ENCODE measurements around the gene UNC50.

The UNC50 gene

DNA sequence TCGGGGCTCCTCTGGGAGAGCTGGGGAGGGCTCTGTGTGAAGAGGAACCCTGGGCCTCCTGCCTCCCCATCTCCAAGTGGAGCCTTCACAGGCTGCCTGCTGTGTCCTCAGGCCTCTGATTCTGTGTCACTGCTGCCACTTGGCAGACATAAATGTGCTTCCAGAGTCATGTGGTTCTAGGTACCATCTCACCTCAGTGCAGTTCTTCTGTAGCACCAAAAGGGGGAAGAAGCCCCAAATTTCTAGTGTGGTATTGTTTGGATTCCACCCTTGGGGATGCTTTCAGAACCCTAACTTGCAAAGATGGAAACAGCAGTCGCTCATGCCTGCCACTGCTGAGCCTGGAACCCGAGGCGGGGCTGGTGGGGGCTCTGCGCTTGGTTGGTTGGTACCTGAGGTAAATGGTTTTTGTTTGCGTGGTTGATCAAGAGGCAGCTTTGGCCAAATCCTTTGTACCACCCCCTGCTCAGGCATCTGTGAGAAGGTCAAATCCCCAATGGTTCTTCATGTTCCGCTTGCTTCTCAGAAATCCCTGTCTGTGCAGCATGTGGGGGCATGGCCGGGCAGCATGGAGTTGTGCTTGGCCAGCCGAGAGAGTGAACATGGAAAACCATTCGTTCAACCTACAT, 27.6 kb upstream of the UNC50 start:
- H3K4me3 ChIP-seq (ENCODE audit: low read depth, low read length), result no peak overlapping the region

DNA sequence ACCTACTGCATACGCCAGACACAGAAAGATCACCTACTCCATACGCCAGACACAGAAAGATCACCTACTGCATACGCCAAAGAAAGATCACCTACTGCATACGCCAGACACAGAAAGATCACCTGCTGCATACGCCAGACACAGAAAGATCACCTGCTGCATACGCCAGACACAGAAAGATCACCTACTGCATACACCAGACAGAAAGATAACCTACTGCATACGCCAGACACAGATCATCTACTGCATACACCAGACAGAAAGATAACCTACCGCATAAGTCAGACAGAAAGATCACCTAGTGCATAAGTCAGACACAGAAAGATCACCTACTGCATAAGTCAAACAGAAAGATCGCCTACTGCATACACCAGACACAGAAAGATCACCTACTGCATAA, 25.9 kb upstream of the UNC50 start:
- DNase-seq (ENCODE audit: low read depth), result no peak
- TF ChIP-seq POLR2A (IDR thresholded peaks at IDR 0.05; ENCODE audit: extremely low read depth, insufficient read length) (no peak), MYC (IDR thresholded peaks at IDR 0.05; ENCODE audit: low read depth, low read length) (no peak)
- TF ChIP-seq, protein P1, sequence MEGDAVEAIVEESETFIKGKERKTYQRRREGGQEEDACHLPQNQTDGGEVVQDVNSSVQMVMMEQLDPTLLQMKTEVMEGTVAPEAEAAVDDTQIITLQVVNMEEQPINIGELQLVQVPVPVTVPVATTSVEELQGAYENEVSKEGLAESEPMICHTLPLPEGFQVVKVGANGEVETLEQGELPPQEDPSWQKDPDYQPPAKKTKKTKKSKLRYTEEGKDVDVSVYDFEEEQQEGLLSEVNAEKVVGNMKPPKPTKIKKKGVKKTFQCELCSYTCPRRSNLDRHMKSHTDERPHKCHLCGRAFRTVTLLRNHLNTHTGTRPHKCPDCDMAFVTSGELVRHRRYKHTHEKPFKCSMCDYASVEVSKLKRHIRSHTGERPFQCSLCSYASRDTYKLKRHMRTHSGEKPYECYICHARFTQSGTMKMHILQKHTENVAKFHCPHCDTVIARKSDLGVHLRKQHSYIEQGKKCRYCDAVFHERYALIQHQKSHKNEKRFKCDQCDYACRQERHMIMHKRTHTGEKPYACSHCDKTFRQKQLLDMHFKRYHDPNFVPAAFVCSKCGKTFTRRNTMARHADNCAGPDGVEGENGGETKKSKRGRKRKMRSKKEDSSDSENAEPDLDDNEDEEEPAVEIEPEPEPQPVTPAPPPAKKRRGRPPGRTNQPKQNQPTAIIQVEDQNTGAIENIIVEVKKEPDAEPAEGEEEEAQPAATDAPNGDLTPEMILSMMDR (IDR thresholded peaks at IDR 0.05; ENCODE audit: low read depth, low read length), result no peak
- TF ChIP-seq, protein P2, sequence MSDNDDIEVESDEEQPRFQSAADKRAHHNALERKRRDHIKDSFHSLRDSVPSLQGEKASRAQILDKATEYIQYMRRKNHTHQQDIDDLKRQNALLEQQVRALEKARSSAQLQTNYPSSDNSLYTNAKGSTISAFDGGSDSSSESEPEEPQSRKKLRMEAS (IDR thresholded peaks at IDR 0.05; ENCODE audit: low read depth, low read length), result no peak
- H3K4me3 ChIP-seq (ENCODE audit: low read depth, low read length), result no peak overlapping the region

More for the DNA sequence above, 27.6 kb upstream of the UNC50 start:
- TF ChIP-seq, protein P2 (IDR thresholded peaks at IDR 0.05; ENCODE audit: low read depth, low read length), result no peak
- TF ChIP-seq, protein P1 (IDR thresholded peaks at IDR 0.05; ENCODE audit: low read depth, low read length), result peak; percentile 5
- DNase-seq (ENCODE audit: low read depth), result no peak

DNA sequence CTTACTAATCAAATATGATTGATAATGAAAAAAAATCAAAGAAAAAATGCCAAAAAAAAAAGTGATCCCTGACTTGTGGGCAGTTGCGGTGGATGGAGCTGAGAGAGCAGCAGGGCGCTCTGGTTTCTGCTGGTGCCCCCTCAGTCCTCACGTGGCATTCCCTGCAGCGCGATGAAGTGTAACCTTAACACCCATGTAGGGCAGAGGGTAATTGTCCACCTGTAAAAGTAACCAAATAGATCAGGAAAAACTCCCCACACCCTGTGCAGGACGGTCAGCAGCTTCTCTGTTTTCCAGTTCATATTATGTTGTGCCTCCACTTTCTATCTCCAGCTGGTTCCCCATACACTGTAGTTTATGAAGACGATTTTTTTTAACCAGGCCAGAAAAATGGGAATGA, 25.1 kb upstream of the UNC50 start:
- no peak for DNase-seq (ENCODE audit: low read depth)
- TF ChIP-seq, protein P2 (IDR thresholded peaks at IDR 0.05; ENCODE audit: low read depth, low read length), result no peak
- TF ChIP-seq, protein P1 (IDR thresholded peaks at IDR 0.05; ENCODE audit: low read depth, low read length), result no peak
- no peak for TF ChIP-seq POLR2A (IDR thresholded peaks at IDR 0.05; ENCODE audit: extremely low read depth, insufficient read length)
- TF ChIP-seq MYC (IDR thresholded peaks at IDR 0.05; ENCODE audit: low read depth, low read length), result no peak

DNA sequence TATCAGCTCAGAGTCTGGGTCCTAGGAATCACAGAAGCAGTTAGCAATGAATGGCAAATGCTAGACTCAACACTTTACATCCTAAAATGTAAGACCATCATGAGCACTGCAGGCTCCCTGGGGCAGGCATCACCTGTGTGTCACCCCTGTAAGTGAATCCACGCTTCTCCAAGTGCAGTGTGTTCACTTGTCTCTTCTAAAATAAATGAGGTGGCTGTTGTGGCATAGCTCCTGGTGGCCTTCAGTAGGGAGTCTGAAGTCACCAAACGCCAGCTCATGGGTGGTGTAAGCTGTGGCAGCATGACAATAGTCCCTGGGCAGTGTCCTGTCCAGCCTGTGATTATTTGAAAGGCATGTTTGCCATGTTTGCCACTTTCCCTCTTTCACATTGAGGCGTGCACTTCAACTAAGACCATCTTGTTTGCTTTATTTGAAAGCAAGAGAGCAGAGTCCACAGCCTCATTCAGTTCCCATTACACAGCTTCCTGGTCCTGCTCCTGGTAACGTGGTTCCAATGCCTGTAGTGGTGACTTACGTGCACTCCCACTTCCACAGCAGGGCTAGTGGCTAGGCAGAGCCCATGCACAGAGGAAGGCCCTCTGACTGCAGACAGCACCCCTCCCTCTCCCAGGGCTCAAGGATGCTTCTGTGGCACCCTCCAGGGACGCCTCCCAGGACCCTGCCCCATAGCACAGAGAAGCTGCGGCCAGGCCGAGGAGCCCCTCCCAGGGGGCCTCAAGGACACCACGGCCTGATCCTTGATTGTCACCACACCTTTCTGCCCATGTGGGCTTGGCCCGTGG, 24.4 kb upstream of the UNC50 start:
- no peak for TF ChIP-seq POLR2A (IDR thresholded peaks at IDR 0.05; ENCODE audit: extremely low read depth, insufficient read length)
- TF ChIP-seq, protein P2 (IDR thresholded peaks at IDR 0.05; ENCODE audit: low read depth, low read length), result no peak
- TF ChIP-seq, protein P1 (IDR thresholded peaks at IDR 0.05; ENCODE audit: low read depth, low read length), result no peak
- no peak for DNase-seq (ENCODE audit: low read depth)
- no peak overlapping the region for H3K4me3 ChIP-seq (ENCODE audit: low read depth, low read length)

More for the DNA sequence above, 25.1 kb upstream of the UNC50 start:
- H3K4me3 ChIP-seq (ENCODE audit: low read depth, low read length), result no peak overlapping the region

DNA sequence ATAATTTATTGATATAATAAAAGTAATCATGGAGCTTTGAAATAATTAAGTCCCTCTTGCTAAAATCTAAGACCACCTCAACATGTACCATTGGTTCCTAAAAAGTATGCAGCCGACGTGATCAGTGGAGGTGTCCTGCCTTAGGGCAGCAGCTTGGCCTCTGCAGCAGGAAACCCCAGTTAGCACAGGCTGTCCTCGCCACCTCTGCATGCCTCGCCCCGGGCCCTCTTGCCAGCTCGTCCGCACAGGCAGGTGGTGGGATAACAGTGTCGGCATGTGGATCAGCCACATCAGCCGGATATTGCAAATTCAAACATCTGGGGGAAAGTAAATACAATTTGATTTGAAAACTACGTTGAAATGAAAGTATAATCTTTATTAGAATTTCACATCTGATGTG, 23.0 kb upstream of the UNC50 start:
- no peak for DNase-seq (ENCODE audit: low read depth)
- TF ChIP-seq, protein P2 (IDR thresholded peaks at IDR 0.05; ENCODE audit: low read depth, low read length), result no peak
- no peak for TF ChIP-seq POLR2A (IDR thresholded peaks at IDR 0.05; ENCODE audit: extremely low read depth, insufficient read length)
- TF ChIP-seq, protein P1 (IDR thresholded peaks at IDR 0.05; ENCODE audit: low read depth, low read length), result no peak
- TF ChIP-seq MYC (IDR thresholded peaks at IDR 0.05; ENCODE audit: low read depth, low read length), result no peak
- H3K4me3 ChIP-seq (ENCODE audit: low read depth, low read length), result no peak overlapping the region
